HepG2 (cell line): ENCODE data around the gene EPHA4. TPM values are rescaled to one million over a fixed set of nuclear protein-coding genes. Genes with fewer than 3 reads are reported as not detected.

ENCODE experiments used
- ATAC-seq: fragments of 200-7000 bp; cut with Tn5 transposase; 3 replicates; pipeline ENCODE4 v1.9.1; 2020; ENCODE audit warnings: mild to moderate bottlenecking, moderate library complexity
- BruUV-seq: library from RNA; stranded (reverse); fragments of 400-500 nt; replicated peaks from 2 replicates; lab custom pipeline; 2021; lab: Mats Ljungman, UMichigan
- CTCF ChIA-PET: fragments of 300-600 bp; formaldehyde crosslinking; extraction: SDS; loops from one replicate; lab custom pipeline; 2021; ENCODE audit warnings: low total read pairs, inconsistent platforms, low intra/inter-chr PET ratio; lab: Yijun Ruan, JAX
- POLR2A ChIA-PET: fragments of 350-600 bp; sonication (Branson Sonifier 250); formaldehyde crosslinking; loops from one replicate; lab custom pipeline; 2020; ENCODE audit warnings: antibody characterized with exemption, inconsistent platforms; lab: Yijun Ruan, JAX
- DNase-seq: peaks from one replicate; pipeline ENCODE4 v3.0.0-alpha.2; 2015; ENCODE audit warnings: low spot score
- FAIRE-seq: peaks from 3 replicates; lab custom pipeline; 2011; peaks lifted over from hg19 to GRCh38; lab: Jason Lieb, UNC
- H2AFZ ChIP-seq: one replicate; pipeline ENCODE4 v1.6.1; 2011; ENCODE audit warnings: low read length, inconsistent platforms
- H3K27ac ChIP-seq: fragments of 300-600 bp; 3 replicates; pipeline ENCODE4 v1.8.0; 2011; ENCODE audit warnings: mixed run types, mild to moderate bottlenecking, mixed read lengths, low read length, inconsistent platforms; ENCODE audit not compliant: insufficient read depth; ENCODE audit errors: extremely low read length
- H3K27me3 ChIP-seq, 2 experiments: fragments of 200-600 bp in 1 of 2; 2 replicates in 1 of 2; 3 replicates in 1 of 2; pipeline versions ENCODE4 v1.6.0 to v1.8.0; 2011; ENCODE audit warnings: low read length in 2 of 2, mild to moderate bottlenecking in 2 of 2, moderate library complexity in 2 of 2, inconsistent platforms in 1 of 2; ENCODE audit not compliant: insufficient read depth in 2 of 2, control insufficient read depth in 1 of 2
- H3K36me3 ChIP-seq, 2 experiments: fragments of 200-600 bp in 1 of 2; replicated peaks in 1 of 2; 2 replicates in 1 of 2; 3 replicates in 1 of 2; pipeline versions ENCODE4 v1.5.1 to v1.8.0; 2011; ENCODE audit warnings: low read length in 2 of 2, inconsistent platforms in 1 of 2; ENCODE audit not compliant: insufficient read depth in 2 of 2, control insufficient read depth in 1 of 2
- H3K4me1 ChIP-seq: 2 replicates; pipeline ENCODE4 v1.5.1; 2012; ENCODE audit warnings: low read length, inconsistent platforms; ENCODE audit not compliant: insufficient read depth
- H3K4me2 ChIP-seq: 2 replicates; pipeline ENCODE4 v1.6.0; 2011; ENCODE audit warnings: low read depth, low read length, inconsistent platforms
- H3K4me3 ChIP-seq, 3 experiments: fragments of 200-600 bp in 1 of 3; sonication (generic), shearing (Covaris generic) in 1 of 3; replicated peaks in 1 of 3; 2 replicates each; pipeline ENCODE4 v1.5.1; 2011 to 2016; ENCODE audit warnings: low read length in 3 of 3, inconsistent platforms in 2 of 3, low read depth in 2 of 3, mild to moderate bottlenecking in 2 of 3, control low read depth in 1 of 3, mixed read lengths in 1 of 3; ENCODE audit not compliant: insufficient read depth in 1 of 3
- H3K79me2 ChIP-seq: one replicate; pipeline ENCODE4 v1.6.1; 2011; ENCODE audit warnings: low read length, inconsistent platforms; ENCODE audit not compliant: insufficient read depth
- H3K9ac ChIP-seq: 2 replicates; pipeline ENCODE4 v1.6.0; 2011; ENCODE audit warnings: mild to moderate bottlenecking, low read depth, low read length, inconsistent platforms; ENCODE audit not compliant: insufficient read depth
- H3K9me3 ChIP-seq: 2 replicates; pipeline ENCODE4 v1.5.1; 2012; ENCODE audit warnings: mild to moderate bottlenecking, low read length
- H4K20me1 ChIP-seq: 2 replicates; pipeline ENCODE4 v1.6.0; 2011; ENCODE audit warnings: inconsistent platforms, mild to moderate bottlenecking, low read length, moderate library complexity; ENCODE audit not compliant: insufficient read depth
- KLF16 ChIP-seq, 2 experiments: sonication (generic) in 1 of 2; formaldehyde crosslinking in 1 of 2; IDR thresholded peaks; 2 replicates each; pipeline versions ENCODE4 v1.6.1 to v1.8.0; 2016 to 2023; ENCODE audit warnings: missing genetic modification reagents in 2 of 2, missing compliant biosample characterization in 1 of 2
- NR2F1 ChIP-seq, 2 experiments: fragments of 450-650 bp in 1 of 2; formaldehyde crosslinking in 1 of 2; IDR thresholded peaks; 2 replicates each; pipeline versions ENCODE4 v1.5.0 to v1.6.1; 2016 to 2020; ENCODE audit warnings: mild to moderate bottlenecking in 1 of 2, missing compliant biosample characterization in 1 of 2, missing genetic modification reagents in 1 of 2, moderate library complexity in 1 of 2
- PRDM4 ChIP-seq: sonication (generic); formaldehyde crosslinking; IDR thresholded peaks from 2 replicates; pipeline ENCODE4 v1.9.0; 2021; ENCODE audit warnings: missing genetic modification reagents, borderline replicate concordance
- RBM22 ChIP-seq: fragments of 200-400 bp; formaldehyde crosslinking; optimal IDR thresholded peaks from 2 replicates; pipeline ENCODE3; 2017; ENCODE audit warnings: mild to moderate bottlenecking, low read length, moderate library complexity
- RFXAP ChIP-seq: sonication (generic); formaldehyde crosslinking; IDR thresholded peaks from 2 replicates; pipeline ENCODE4 v1.4.0; 2020; ENCODE audit warnings: missing genetic modification reagents, borderline replicate concordance
- SATB2 ChIP-seq: sonication (generic); formaldehyde crosslinking; IDR thresholded peaks from 2 replicates; pipeline ENCODE4 v1.5.0; 2020; ENCODE audit warnings: missing genetic modification reagents
- SNAI1 ChIP-seq: sonication (generic); formaldehyde crosslinking; IDR thresholded peaks from 2 replicates; pipeline ENCODE4 v1.5.0; 2020; ENCODE audit warnings: mild to moderate bottlenecking, missing genetic modification reagents, borderline replicate concordance
- SP140L ChIP-seq: sonication (generic); formaldehyde crosslinking; IDR thresholded peaks from 2 replicates; pipeline ENCODE4 v1.4.0; 2020; ENCODE audit warnings: missing genetic modification reagents, borderline replicate concordance
- TCF7 ChIP-seq: sonication (generic); IDR thresholded peaks from 2 replicates; pipeline ENCODE4 v1.6.1; 2016; ENCODE audit warnings: antibody characterized with exemption, low read depth
- ZNF543 ChIP-seq: sonication (generic); formaldehyde crosslinking; IDR thresholded peaks from 2 replicates; pipeline ENCODE4 v1.4.0; 2020; ENCODE audit warnings: mild to moderate bottlenecking, missing genetic modification reagents
- WGBS: methylation state at CpG from one replicate; pipeline ENCODE4 v1.1.6; 2017; ENCODE audit warnings: low lambda C conversion rate; 5-methylcytosine and 5-hydroxymethylcytosine counted together
- in situ Hi-C: cut with HindIII; loops from 2 replicates; pipeline ENCODE4 v1.10.0; 2017; ENCODE audit warnings: low pct_unique_long_range_greater_than_20kb; ENCODE audit not compliant: extremely low pct_ligation_motif_present
- intact Hi-C: fragments of 100-400 bp; cut with micrococcal nuclease; formaldehyde crosslinking; loops from one replicate; pipeline ENCODE4 v1.10.0; 2022; ENCODE audit not compliant: unreplicated experiment
- polyA plus RNA-seq, 8 experiments: library from polyadenylated mRNA; depleted of rRNA in 3 of 8; stranded (reverse) in 7 of 8; unstranded in 1 of 8; fragments of >200 nt; fragmentation: Illumina TruSeq in 4 of 8; extraction: Trizol in 4 of 8; gene quantifications; 2 replicates each; pipeline versions ENCODE4 v1.2.1 to v1.2.3, GENCODE V29; 2011 to 2016; ENCODE audit warnings: low read depth in 4 of 8, missing spikeins in 1 of 8, mixed read lengths in 1 of 8; ENCODE audit not compliant: insufficient read depth in 1 of 8
- total RNA-seq, 5 experiments: library from RNA; depleted of rRNA; stranded (reverse); fragments of >200 nt; fragmentation: Illumina TruSeq; extraction: Trizol; gene quantifications; 2 replicates each; pipeline ENCODE4 v1.2.3, GENCODE V29; 2016; ENCODE audit warnings: low read depth in 1 of 5
- TF ChIP-seq, protein P1 (sequence below): sonication (generic); formaldehyde crosslinking; IDR thresholded peaks from 2 replicates; pipeline ENCODE4 v1.5.1; 2020; ENCODE audit warnings: missing genetic modification reagents, mild to moderate bottlenecking, borderline replicate concordance

Gene EPHA4
- total and polyA plus RNA-seq, 2 of the 13 experiments (the other 11 are each of a cell fraction or from before 2014, with no cell fraction given) = not detected

GRCh38 chr2:221495731-221496130 is 76.4 kb downstream of the EPHA4 start:
- no peak for FAIRE-seq
- no peaks in the 10 kb centered on the region for H4K20me1 ChIP-seq
- in situ Hi-C loops = no loop called here
- no TSS peak for BruUV-seq
- no peaks in the 10 kb centered on the region for H3K4me1 ChIP-seq
- H3K36me3 ChIP-seq = no peaks in the 10 kb centered on the region
- ATAC-seq = no peak
- no peak overlapping the region for H3K4me2 ChIP-seq
- 53% methylated on average over 4 of the region's 4 CpGs for WGBS
- no peaks in the 10 kb centered on the region for H3K79me2 ChIP-seq
- no peak for DNase-seq
- POLR2A ChIA-PET = no interaction called here
- no peaks in the 10 kb centered on the region for H3K27me3 ChIP-seq
- no peak overlapping the region for H3K27ac ChIP-seq
- H3K4me3 ChIP-seq = no peak overlapping the region
- H2AFZ ChIP-seq = no peak overlapping the region
- CTCF ChIA-PET = no interaction called here
- intact Hi-C loops = no loop called here
- no peaks in the 10 kb centered on the region for H3K9me3 ChIP-seq
- no peak overlapping the region for H3K9ac ChIP-seq
- TF ChIP-seq SP140L (CRISPR knock-in tag) = no peak
- no peak for TF ChIP-seq SNAI1 (CRISPR knock-in tag)
- no peak for TF ChIP-seq KLF16 (CRISPR knock-in tag; IDR thresholded peaks at IDR 0.05)
- TF ChIP-seq SATB2 (CRISPR knock-in tag) = no peak
- TF ChIP-seq TCF7 = no peak
- no peak for TF ChIP-seq ZNF543
- no peak for TF ChIP-seq PRDM4 (CRISPR knock-in tag)
- TF ChIP-seq RFXAP (CRISPR knock-in tag) = no peak
- TF ChIP-seq, protein P1, sequence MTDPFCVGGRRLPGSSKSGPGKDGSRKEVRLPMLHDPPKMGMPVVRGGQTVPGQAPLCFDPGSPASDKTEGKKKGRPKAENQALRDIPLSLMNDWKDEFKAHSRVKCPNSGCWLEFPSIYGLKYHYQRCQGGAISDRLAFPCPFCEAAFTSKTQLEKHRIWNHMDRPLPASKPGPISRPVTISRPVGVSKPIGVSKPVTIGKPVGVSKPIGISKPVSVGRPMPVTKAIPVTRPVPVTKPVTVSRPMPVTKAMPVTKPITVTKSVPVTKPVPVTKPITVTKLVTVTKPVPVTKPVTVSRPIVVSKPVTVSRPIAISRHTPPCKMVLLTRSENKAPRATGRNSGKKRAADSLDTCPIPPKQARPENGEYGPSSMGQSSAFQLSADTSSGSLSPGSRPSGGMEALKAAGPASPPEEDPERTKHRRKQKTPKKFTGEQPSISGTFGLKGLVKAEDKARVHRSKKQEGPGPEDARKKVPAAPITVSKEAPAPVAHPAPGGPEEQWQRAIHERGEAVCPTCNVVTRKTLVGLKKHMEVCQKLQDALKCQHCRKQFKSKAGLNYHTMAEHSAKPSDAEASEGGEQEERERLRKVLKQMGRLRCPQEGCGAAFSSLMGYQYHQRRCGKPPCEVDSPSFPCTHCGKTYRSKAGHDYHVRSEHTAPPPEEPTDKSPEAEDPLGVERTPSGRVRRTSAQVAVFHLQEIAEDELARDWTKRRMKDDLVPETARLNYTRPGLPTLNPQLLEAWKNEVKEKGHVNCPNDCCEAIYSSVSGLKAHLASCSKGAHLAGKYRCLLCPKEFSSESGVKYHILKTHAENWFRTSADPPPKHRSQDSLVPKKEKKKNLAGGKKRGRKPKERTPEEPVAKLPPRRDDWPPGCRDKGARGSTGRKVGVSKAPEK (CRISPR knock-in tag) = no peak
- no peak for TF ChIP-seq RBM22
- no peak for TF ChIP-seq NR2F1 (CRISPR knock-in tag; IDR thresholded peaks at IDR 0.05)
